ENCODE data around the gene KLHL28.

DNA sequence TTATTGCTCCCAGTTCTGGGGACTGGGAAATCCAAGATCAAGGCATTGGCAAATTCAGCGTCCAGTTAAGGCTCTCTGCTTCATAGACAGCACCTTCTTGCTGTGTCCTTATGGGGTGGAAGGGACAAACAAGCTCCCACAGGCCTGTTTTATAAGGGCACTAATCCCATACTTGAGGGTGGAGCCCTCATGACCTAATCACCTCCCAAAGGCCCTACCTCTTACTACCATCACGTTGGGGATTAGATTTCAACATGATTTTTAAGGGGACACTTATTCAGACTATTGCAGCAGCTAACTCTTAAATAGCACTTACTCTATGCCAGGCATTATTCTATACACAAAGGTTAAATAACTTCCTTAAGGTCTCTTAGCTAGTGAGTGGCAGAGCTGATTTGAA is 17.5 kb upstream of the KLHL28 start:
- TF ChIP-seq, protein P1, sequence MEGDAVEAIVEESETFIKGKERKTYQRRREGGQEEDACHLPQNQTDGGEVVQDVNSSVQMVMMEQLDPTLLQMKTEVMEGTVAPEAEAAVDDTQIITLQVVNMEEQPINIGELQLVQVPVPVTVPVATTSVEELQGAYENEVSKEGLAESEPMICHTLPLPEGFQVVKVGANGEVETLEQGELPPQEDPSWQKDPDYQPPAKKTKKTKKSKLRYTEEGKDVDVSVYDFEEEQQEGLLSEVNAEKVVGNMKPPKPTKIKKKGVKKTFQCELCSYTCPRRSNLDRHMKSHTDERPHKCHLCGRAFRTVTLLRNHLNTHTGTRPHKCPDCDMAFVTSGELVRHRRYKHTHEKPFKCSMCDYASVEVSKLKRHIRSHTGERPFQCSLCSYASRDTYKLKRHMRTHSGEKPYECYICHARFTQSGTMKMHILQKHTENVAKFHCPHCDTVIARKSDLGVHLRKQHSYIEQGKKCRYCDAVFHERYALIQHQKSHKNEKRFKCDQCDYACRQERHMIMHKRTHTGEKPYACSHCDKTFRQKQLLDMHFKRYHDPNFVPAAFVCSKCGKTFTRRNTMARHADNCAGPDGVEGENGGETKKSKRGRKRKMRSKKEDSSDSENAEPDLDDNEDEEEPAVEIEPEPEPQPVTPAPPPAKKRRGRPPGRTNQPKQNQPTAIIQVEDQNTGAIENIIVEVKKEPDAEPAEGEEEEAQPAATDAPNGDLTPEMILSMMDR (IDR thresholded peaks at IDR 0.05) = no peak
- TF ChIP-seq POLR2A (IDR thresholded peaks at IDR 0.05) = no peak
